Transverse colon (tissue), 4 donors: ENCODE results near the gene MSMB. TPM values are rescaled to one million over a fixed set of nuclear protein-coding genes. Genes with fewer than 3 reads are reported as not detected.

Experiments
- DNase-seq: peaks from one replicate; pipeline ENCODE4 v3.0.0-alpha.2; 2019
- H3K27ac ChIP-seq, 4 donors: fragments of 200-600 bp; sonication (generic); 2 replicates each; pipeline ENCODE4 v1.5.1; 2016 to 2018; ENCODE audit warnings: inconsistent platforms in 4 of 4
- H3K27me3 ChIP-seq: fragments of 200-600 bp; sonication (generic); 2 replicates; pipeline ENCODE4 v1.5.1; 2017; ENCODE audit warnings: inconsistent platforms
- H3K36me3 ChIP-seq, 4 donors: fragments of 200-600 bp; sonication (generic); 2 replicates each; pipeline ENCODE4 v1.5.1; 2017 to 2019; ENCODE audit warnings: inconsistent platforms in 4 of 4
- H3K4me1 ChIP-seq, 4 donors: fragments of 200-600 bp; sonication (generic); 2 replicates each; pipeline ENCODE4 v1.5.1; 2017 to 2020; ENCODE audit warnings: inconsistent platforms in 4 of 4
- H3K4me3 ChIP-seq, 4 donors: fragments of 200-600 bp; sonication (generic); 1 replicate in 1 of 4; 2 replicates in 3 of 4; pipeline versions ENCODE4 v1.5.1 to v1.6.1; 2017 to 2019; ENCODE audit warnings: inconsistent platforms in 4 of 4
- H3K9me3 ChIP-seq, 2 donors: fragments of 200-600 bp; sonication (generic); 2 replicates each; pipeline ENCODE4 v1.5.1; 2017 to 2019; ENCODE audit warnings: inconsistent platforms in 2 of 2
- CTCF ChIP-seq, 5 experiments: fragments of 200-600 bp in 3 of 5; fragments of 450-650 bp in 2 of 5; sonication (generic) in 3 of 5; IDR thresholded peaks; 1 replicate in 2 of 5; 2 replicates in 3 of 5; pipeline ENCODE4 v1.5.1; 2016 to 2017; ENCODE audit warnings: antibody characterized with exemption in 5 of 5, inconsistent platforms in 3 of 5, mild to moderate bottlenecking in 2 of 5, moderate library complexity in 1 of 5
- EP300 ChIP-seq: sonication (generic); formaldehyde crosslinking; IDR thresholded peaks from one replicate; pipeline ENCODE4 v1.6.1; 2017; ENCODE audit warnings: antibody characterized with exemption, low read depth
- POLR2A ChIP-seq: fragments of 450-650 bp; IDR thresholded peaks from one replicate; pipeline ENCODE4 v1.6.1; 2016; ENCODE audit warnings: antibody characterized with exemption, mild to moderate bottlenecking, moderate library complexity
- POLR2AphosphoS5 ChIP-seq, 3 donors: sonication (generic); formaldehyde crosslinking; IDR thresholded peaks; one replicate each; pipeline ENCODE4 v1.6.1; 2016; ENCODE audit warnings: antibody characterized with exemption in 3 of 3
- WGBS, 2 donors: methylation state at CpG; one replicate each; pipeline ENCODE4 v1.1.5; 2018; ENCODE audit warnings: low coverage in 1 of 2; 5-methylcytosine and 5-hydroxymethylcytosine counted together
- in situ Hi-C, 4 donors: fragments of 200-750 bp; cut with MboI; loops; one replicate each; pipeline versions ENCODE4 v1.15.0 to v1.15.1; 2017; ENCODE audit warnings: low sequenced_read_pairs in 3 of 4, low pct_ligation_motif_present in 1 of 4, low pct_unique_long_range_greater_than_20kb in 1 of 4
- intact Hi-C: fragments of 100-400 bp; cut with DNase I; formaldehyde crosslinking; loops from one replicate; pipeline ENCODE4 v1.15.1; 2023; ENCODE audit warnings: low total_unique reads
- total RNA-seq, 4 donors: library from RNA; depleted of rRNA; stranded (reverse); fragments of >200 nt; gene quantifications; one replicate each; pipeline ENCODE4 v1.1.0, GENCODE V29; 2016

Gene MSMB
- total RNA-seq, 4 donors from 2014 or later = not detected

DNA sequence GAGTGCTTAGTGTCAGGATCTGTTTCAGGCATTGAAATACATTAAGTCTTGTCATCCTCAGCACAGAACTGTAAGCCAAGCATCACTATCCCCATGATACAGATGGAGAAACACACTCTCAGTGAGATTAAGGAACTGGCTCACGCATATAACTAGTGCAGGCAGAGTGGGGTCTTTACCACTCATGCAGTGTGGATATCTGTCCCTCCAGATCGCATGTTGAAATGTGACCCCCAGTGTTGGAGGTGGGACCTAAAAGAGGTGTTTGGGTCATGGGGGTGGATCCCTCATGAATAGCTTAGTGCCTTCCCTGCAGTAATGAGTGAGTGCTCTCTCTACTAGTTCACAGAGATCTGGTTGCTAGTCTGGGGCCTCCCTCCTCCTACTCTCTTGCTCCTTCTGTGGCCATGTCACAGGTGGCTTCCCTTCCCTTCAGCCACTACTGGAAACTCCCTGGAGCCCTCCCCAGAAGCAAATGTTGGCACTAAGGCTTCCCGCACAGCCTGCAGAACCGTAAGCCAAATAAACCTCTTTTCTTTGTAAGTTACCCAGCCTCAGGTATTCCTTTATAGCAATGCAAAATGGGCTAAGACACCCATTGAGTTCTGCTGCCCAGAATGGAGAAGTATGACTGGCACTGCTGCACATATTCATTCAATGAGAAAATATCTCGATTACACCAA is 31.8 kb upstream of the MSMB start:
- Histone ChIP-seq H3K27ac (no peak overlapping the region), H3K4me3 (no peak overlapping the region), H3K4me1 (no peaks in the 10 kb centered on the region), H3K36me3 (no peaks in the 10 kb centered on the region), H3K9me3 (no peaks in the 10 kb centered on the region), H3K27me3 (no peaks in the 10 kb centered on the region)
- in situ Hi-C loops = no loop called here
- no peak for TF ChIP-seq CTCF (IDR thresholded peaks at IDR 0.05)
- no peak for TF ChIP-seq POLR2AphosphoS5 (IDR thresholded peaks at IDR 0.05)
- no peak for TF ChIP-seq EP300
- no peak for TF ChIP-seq POLR2A
- DNase-seq = no peak
- 75 to 90% methylated on average over 2 to 5 of the region's 5 CpGs for WGBS, 2 donors
- intact Hi-C loops = no loop called here

- no peaks in the 10 kb centered on the region for H3K9me3 ChIP-seq
- H3K4me3 ChIP-seq = no peak overlapping the region
- TF ChIP-seq POLR2AphosphoS5 (IDR thresholded peaks at IDR 0.05) = no peak
- TF ChIP-seq POLR2A = no peak
- no peak for TF ChIP-seq EP300
- TF ChIP-seq CTCF (IDR thresholded peaks at IDR 0.05) = no peak
- no peaks in the 10 kb centered on the region for H3K27me3 ChIP-seq
- no peak overlapping the region for H3K27ac ChIP-seq
- intact Hi-C loops (no loop called here), in situ Hi-C loops (no loop called here)
- no peak for DNase-seq
- 63 to 68% methylated on average over 4 of the region's 4 CpGs for WGBS, 2 donors
- H3K4me1 ChIP-seq = no peaks in the 10 kb centered on the region
- no peaks in the 10 kb centered on the region for H3K36me3 ChIP-seq
Measured at GRCh38 chr10:46077141-46077554, 31.1 kb upstream of the MSMB start.

DNA sequence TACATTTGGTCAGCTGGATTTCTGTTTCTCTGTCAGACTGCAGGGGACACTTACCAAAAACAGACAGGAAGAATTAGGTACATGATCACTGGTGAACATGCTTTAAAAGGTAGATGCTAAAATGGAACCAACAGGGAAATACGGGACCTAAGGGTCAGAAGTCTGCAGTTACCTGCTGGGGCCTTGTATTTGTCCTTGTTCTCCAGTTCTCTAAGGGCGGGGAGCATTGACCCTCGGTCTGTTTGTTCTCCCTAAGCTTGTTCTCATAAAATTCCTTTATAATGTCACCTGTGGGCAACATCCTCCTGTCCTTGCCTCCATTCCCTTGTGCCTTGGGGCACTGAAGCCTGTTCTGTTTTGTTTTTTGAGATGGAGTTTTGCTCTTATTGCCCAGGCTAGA is 29.8 kb upstream of the MSMB start:
- DNase-seq = no peak
- WGBS, 2 donors = 60 to 68% methylated on average over 2 to 3 of the region's 3 CpGs
- in situ Hi-C loops (no loop called here), intact Hi-C loops (no loop called here)
- Histone ChIP-seq H3K36me3 (no peaks in the 10 kb centered on the region), H3K27ac (no peak overlapping the region), H3K4me1 (no peaks in the 10 kb centered on the region), H3K9me3 (no peaks in the 10 kb centered on the region), H3K27me3 (no peaks in the 10 kb centered on the region), H3K4me3 (no peak overlapping the region)
- TF ChIP-seq POLR2AphosphoS5 (IDR thresholded peaks at IDR 0.05) (no peak), EP300 (no peak), CTCF (IDR thresholded peaks at IDR 0.05) (no peak), POLR2A (no peak)

GRCh38 chr10:46074196-46074946 is 28.3 kb upstream of the MSMB start:
- Histone ChIP-seq H3K27ac (no peak overlapping the region), H3K4me3 (no peak overlapping the region), H3K4me1 (no peaks in the 10 kb centered on the region), H3K27me3 (no peaks in the 10 kb centered on the region), H3K9me3 (no peaks in the 10 kb centered on the region), H3K36me3 (no peaks in the 10 kb centered on the region)
- DNase-seq = no peak
- 73 to 88% methylated on average over 4 of the region's 4 CpGs for WGBS, 2 donors
- intact Hi-C loops (no loop called here), in situ Hi-C loops (no loop called here)
- TF ChIP-seq POLR2AphosphoS5 (IDR thresholded peaks at IDR 0.05) = no peak
